WERI-Rb-1 (cell line): Measurements from ENCODE around the gene CAMK2B.

Experiments
- DNase-seq: peaks from one replicate; pipeline ENCODE4 v3.0.0-alpha.2; 2020
- H3K27ac ChIP-seq: fragments of 250-450 bp; sonication (Bioruptor Pico); 2 replicates; pipeline ENCODE4 v1.5.1; 2020; ENCODE audit warnings: mild to moderate bottlenecking, moderate library complexity
- H3K27me3 ChIP-seq: fragments of 250-450 bp; sonication (Bioruptor Pico); 2 replicates; pipeline ENCODE4 v1.5.1; 2021; ENCODE audit warnings: mild to moderate bottlenecking, low read depth, moderate library complexity; ENCODE audit not compliant: insufficient read depth, severe bottlenecking
- H3K36me3 ChIP-seq: fragments of 250-450 bp; sonication (Bioruptor Pico); 2 replicates; pipeline ENCODE4 v1.5.1; 2020; ENCODE audit warnings: mild to moderate bottlenecking, moderate library complexity
- H3K4me3 ChIP-seq: 2 replicates; pipeline ENCODE4 v1.5.1; 2011; ENCODE audit warnings: low read depth, mild to moderate bottlenecking, control low read depth, low read length
- H3K9me3 ChIP-seq: fragments of 250-450 bp; sonication (Bioruptor Pico); 2 replicates; pipeline ENCODE4 v1.5.1; 2021; ENCODE audit warnings: mild to moderate bottlenecking, moderate library complexity; ENCODE audit not compliant: severe bottlenecking
- TF ChIP-seq, protein P1 (sequence below): IDR thresholded peaks from 2 replicates; pipeline ENCODE4 v1.5.1; 2011; ENCODE audit warnings: low read depth, mild to moderate bottlenecking, control low read depth, inconsistent platforms, low read length

The CAMK2B gene

GRCh38 chr7:44275957-44276570 is 49.3 kb downstream of the CAMK2B start:
- no peaks in the 10 kb centered on the region for H3K27me3 ChIP-seq

GRCh38 chr7:44275146-44275545 is 50.2 kb downstream of the CAMK2B start:
- no peak for DNase-seq
- no peaks in the 10 kb centered on the region for H3K27me3 ChIP-seq
- H3K27ac ChIP-seq: no peak overlapping the region
- TF ChIP-seq, protein P1, sequence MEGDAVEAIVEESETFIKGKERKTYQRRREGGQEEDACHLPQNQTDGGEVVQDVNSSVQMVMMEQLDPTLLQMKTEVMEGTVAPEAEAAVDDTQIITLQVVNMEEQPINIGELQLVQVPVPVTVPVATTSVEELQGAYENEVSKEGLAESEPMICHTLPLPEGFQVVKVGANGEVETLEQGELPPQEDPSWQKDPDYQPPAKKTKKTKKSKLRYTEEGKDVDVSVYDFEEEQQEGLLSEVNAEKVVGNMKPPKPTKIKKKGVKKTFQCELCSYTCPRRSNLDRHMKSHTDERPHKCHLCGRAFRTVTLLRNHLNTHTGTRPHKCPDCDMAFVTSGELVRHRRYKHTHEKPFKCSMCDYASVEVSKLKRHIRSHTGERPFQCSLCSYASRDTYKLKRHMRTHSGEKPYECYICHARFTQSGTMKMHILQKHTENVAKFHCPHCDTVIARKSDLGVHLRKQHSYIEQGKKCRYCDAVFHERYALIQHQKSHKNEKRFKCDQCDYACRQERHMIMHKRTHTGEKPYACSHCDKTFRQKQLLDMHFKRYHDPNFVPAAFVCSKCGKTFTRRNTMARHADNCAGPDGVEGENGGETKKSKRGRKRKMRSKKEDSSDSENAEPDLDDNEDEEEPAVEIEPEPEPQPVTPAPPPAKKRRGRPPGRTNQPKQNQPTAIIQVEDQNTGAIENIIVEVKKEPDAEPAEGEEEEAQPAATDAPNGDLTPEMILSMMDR: no peak
- H3K9me3 ChIP-seq: no peaks in the 10 kb centered on the region
- no peaks in the 10 kb centered on the region for H3K36me3 ChIP-seq
- H3K4me3 ChIP-seq: no peak overlapping the region

More at GRCh38 chr7:44275957-44276570, 49.3 kb downstream of the CAMK2B start:
- peak overlapping the region; percentile 89 for H3K27ac ChIP-seq
- H3K9me3 ChIP-seq: no peaks in the 10 kb centered on the region
- peak; percentile 95 for DNase-seq
- TF ChIP-seq, protein P1: no peak
- peak overlapping the region; percentile 34 for H3K4me3 ChIP-seq
- H3K36me3 ChIP-seq: no peaks in the 10 kb centered on the region

DNA sequence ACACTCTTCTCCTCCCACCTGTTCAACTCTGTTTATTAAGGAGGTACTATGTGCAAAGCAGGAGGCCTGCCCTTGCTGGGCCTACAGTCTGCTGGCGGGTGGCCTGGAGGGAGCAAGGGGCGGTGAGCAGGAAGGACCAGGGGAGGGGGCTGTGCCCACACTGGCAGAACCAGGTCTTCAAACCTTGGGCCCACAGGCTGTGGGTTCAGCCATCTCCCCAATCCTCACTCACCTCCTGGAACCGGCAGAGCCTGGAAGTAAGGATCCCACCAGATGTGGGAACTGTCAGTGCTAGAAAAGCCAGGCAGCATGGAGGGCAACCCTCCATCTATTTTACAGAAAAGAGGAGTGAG is 50.8 kb downstream of the CAMK2B start:
- no peaks in the 10 kb centered on the region for H3K36me3 ChIP-seq
- H3K27me3 ChIP-seq: no peaks in the 10 kb centered on the region
- H3K9me3 ChIP-seq: no peaks in the 10 kb centered on the region
- DNase-seq: no peak
- no peak overlapping the region for H3K4me3 ChIP-seq
- no peak overlapping the region for H3K27ac ChIP-seq
- TF ChIP-seq, protein P1: no peak

- DNase-seq: peak; percentile 49
- H3K27me3 ChIP-seq: no peaks in the 10 kb centered on the region
- H3K36me3 ChIP-seq: no peaks in the 10 kb centered on the region
- TF ChIP-seq, protein P1: no peak
- H3K4me3 ChIP-seq: no peak overlapping the region
- H3K9me3 ChIP-seq: no peaks in the 10 kb centered on the region
- H3K27ac ChIP-seq: peak overlapping the region; percentile 36; the same call in 1 of the 2 replicates
Observed at GRCh38 chr7:44273681-44274622, 51.4 kb downstream of the CAMK2B start.

DNA sequence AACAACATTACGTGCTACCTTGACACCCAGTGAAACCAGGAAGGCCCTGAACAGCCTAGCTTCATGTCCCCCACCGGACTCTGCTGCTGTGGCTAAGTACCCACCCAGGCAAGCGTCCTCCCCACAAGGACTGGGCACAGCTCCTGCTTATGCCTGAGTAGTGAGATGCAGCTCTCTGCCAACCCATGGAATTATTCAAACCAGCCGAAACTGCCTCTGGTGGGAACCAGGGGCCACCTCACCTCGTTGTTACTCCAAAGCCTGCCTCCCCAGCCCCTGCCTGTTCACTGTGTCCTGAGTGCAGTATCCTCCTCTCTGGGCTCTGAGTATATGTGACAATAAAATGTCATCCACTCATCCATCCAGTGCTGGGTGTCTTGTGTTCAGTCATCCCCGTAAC is 52.4 kb downstream of the CAMK2B start:
- TF ChIP-seq, protein P1: no peak
- Histone ChIP-seq H3K36me3 (no peaks in the 10 kb centered on the region), H3K4me3 (no peak overlapping the region), H3K9me3 (no peaks in the 10 kb centered on the region), H3K27ac (0 out of 2 replicates have a peak overlapping the region, but pooled peaks have one; percentile 21), H3K27me3 (no peaks in the 10 kb centered on the region)
- no peak for DNase-seq
